HG03565 (cell line): ENCODE measurements around the gene TMEM225B.
"Not testable (repeated sequence)": the region's sequence is repeated elsewhere in the genome, so short reads cannot be mapped to it uniquely, and the experiment has no call there.

ENCODE experiments used
- ATAC-seq: cut with Tn5 transposase; IDR thresholded peaks from one replicate; pipeline ENCODE4 v1.9.1; 2021; ENCODE audit warnings: mild to moderate bottlenecking, moderate library complexity; ENCODE audit not compliant: unreplicated experiment

The TMEM225B gene

DNA sequence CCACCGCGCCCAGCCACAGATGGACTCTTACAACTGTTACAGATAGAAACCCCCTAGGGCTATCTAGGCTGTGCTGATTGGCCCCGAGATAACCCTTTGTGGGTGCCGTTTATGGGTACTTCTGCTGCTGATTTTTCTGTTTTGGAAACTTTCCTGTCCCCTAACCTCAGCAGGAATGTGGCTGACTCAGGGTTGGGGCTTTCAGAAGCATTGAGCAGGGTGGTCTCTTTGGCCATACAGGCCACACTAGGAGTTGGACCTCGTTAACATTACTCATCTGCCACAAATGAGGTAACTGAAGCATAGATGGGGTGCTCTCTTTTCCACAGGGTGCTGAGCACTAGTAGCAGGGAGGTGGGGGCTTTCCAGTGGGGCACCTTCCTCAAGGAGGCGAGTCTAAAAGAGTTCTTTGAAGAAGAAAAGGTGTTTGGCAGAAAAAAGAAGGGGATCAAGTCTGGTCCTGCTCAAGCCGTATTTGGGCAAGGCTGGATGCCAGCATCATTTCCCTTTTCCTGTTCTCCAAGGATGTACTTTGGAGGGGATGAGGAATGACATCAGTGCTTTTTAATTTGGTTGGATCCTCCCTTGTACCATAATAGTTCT lies 25.1 kb downstream of the TMEM225B start:
- no peak for ATAC-seq

DNA sequence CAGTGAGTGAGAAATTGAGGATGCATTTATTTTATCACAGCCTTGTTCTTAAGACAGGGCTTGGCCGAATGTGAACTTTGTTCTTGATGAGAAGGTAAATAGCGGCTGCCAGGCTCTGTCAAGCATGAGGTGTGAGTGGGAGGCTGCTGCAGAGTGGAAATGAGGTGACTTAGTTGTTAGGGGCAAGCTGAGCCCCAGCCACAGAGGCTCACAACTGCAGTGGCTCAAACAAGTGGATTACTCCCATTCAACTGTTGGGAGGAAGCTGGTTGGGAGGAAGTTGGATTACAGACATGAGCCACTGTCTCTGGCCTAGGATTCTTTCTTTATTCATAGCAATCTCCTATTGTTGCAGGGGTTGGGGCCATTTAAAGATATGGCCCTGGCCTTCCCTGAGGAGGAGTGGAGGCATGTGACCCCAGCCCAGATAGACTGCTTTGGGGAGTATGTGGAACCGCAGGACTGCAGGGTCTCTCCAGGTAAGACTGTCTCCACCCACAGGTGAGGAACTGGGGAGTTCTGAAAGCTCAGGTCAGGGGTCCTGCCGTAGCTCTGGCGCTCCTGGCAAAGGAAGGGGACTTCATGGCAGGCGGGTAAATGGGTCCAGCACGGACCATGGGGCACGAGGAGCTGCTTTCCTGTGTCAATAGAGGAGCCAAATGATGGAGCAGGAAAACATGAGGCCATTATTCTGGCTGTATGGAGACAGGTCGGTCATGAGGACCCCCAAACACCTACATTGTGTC lies 25.8 kb downstream of the TMEM225B start:
- ATAC-seq = no peak

- ATAC-seq = no peak
These were observed 26.4 kb downstream of the TMEM225B start for GRCh38 chr7:99624484-99624883.

DNA sequence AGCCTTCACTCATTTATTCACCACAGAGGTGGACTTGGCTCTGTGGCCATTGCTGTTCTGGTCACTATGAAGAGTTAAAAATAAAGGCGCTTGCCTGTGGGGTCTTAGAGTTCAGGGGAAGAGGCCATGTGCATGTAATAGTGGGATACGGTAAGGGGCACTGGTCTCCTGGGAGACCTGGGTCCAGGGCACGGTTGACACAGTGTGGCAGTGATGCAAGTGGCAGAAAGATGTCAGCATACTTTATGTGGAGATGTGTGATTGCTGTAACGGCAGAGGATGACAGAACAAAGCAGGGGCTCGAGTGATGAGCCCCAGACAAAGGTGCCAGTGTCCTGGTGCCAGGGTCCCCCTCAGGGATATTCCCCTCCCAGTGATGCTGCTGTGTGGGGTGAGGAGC lies 27.3 kb downstream of the TMEM225B start:
- ATAC-seq = no peak

GRCh38 chr7:99625961-99626360 lies 27.9 kb downstream of the TMEM225B start:
- ATAC-seq = no peak

DNA sequence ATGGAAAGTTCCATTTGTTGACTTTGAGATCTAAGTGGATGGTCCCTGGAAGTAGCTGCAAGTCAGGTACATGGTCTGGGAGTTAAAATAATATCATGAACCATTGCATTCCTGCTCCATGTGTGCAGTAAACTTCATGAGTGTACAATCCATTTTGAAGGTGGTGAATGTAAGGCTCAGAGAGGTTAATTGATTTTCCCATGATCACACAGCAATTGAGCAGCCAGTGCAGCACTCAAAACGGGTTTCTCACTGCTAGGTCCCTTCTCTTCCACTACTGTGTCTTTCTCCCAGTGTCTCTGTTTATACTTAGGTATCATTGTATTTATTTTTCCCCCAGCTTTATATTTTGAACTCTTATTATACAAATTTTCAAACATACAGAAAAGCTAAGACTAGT lies 28.6 kb downstream of the TMEM225B start:
- no peak for ATAC-seq

GRCh38 chr7:99627513-99627912 lies 29.4 kb downstream of the TMEM225B start:
- ATAC-seq = no peak

- ATAC-seq = no peak
These were observed 30.7 kb downstream of the TMEM225B start for GRCh38 chr7:99628471-99629465.

- no peak for ATAC-seq
These were observed 31.6 kb downstream of the TMEM225B start for GRCh38 chr7:99629643-99630042.

DNA sequence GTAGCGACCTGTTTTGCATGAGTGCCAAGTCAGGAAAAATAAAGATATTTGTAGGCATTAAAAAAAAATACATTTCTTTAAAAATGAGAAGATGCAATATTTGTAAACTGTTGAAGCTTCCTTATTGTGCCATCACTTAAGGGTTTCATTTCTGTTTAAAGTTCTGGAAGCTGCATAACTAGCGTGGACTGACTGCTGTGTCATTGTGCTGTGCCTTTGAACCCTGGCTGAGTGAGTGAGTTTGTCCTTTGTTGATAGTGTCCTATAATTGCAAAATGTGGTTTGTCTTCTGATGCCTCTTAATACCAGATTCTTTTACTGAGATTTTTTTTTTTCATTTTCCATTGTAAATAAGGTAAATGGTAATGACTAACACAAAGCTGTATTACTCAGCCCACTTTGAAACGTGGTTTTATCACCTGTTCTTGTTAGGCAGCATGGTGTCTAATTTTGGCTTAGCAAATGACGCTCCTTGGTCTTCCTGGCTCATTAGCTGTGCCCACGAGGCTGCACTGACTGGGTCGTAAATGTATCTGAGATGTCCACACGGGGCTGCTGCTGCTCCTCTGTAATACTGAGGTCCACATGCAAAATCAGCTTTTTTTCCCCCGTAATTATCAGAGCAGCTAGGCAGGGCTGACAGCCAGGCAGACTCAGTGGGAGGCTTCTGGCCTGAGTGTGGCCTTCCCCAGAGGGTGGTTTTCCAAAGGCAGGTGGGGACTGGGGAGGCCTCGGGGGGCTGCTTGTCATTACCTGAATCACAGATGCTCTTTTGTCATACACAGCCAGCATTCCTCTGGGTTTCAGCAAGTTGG lies 33.4 kb downstream of the TMEM225B start:
- ATAC-seq = no peak

DNA sequence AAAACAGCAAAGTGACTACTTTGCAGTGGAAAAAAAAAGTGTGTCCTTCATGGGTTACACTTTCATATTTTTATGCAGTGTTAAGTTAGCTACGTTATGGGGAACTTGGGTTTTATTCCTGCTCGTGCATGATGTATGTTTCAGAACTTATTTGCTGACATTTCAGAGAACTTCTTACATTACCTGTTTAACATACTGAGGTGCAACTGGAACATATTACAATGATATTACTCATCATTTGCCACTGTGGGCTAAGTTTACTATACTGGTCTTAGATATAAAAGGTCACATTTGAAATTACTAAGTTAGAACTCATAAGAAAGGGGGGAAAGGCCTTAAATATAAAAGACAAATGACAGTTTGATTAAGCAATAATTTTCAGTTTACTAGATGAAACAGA lies 39.3 kb downstream of the TMEM225B start:
- ATAC-seq = not testable (repeated sequence)

GRCh38 chr7:99638731-99639130 lies 40.7 kb downstream of the TMEM225B start:
- ATAC-seq = no peak

DNA sequence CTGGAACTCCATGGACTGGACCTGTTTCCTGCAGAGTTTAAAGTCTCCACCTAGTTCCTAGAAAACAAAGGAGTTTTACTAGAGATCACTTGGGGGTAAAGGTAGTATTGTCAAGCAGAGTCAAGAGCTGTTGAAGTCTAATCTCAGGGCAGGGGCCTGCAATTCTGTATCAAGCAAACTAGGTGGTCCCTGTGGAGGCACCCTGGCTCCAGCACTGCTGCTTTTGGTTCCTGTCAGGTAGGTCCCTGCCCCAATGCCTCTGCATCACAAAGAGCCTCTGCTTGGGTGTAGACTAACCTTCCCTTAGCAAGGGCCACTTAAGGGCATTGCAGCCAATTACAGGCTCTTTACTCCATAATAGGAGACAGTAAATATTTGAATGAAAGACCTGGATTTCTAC lies 41.2 kb downstream of the TMEM225B start:
- no peak for ATAC-seq

GRCh38 chr7:99642027-99642426 lies 44.0 kb downstream of the TMEM225B start:
- no peak for ATAC-seq

GRCh38 chr7:99643464-99643863 lies 45.4 kb downstream of the TMEM225B start:
- no peak for ATAC-seq

DNA sequence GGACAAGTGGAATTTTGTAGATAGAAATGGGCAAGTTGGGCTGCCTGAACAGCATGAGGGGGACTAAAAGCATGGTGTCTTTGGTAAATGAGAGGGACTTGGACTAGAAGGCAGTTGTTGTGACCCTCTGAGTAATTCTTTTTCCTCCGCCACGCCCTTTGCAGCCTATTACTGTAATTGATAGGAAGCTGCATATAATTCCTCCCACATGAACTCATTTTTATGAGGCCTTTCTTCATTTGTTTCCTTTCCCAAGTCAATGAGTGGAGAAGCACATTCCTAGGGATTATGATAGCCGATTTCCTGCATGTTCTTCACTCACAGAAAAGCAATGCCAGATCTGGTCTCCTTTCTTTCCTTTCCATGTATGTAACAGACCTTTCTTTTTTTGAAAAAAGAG lies 46.4 kb downstream of the TMEM225B start:
- no peak for ATAC-seq

DNA sequence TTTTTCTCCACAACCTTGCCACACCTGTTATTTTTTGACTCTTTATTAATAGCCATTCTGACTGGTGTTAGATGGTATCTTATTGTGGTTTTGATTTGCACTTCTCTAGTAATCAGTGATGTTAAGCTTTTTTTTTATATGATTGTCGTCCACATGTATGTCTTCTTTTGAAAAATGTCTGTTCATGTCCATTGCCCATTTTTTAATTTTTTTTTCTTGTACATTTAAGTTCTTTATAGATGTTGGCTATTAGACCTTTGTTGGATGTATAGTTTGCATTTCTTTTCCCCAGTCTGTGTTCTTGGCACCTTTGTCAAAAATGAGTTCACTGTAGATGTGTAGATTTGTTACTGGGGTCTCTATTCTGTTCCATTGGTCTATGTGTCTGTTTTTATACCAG lies 47.5 kb downstream of the TMEM225B start:
- ATAC-seq = no peak

- ATAC-seq = no peak
These were observed 50.8 kb downstream of the TMEM225B start for GRCh38 chr7:99648843-99649242.

DNA sequence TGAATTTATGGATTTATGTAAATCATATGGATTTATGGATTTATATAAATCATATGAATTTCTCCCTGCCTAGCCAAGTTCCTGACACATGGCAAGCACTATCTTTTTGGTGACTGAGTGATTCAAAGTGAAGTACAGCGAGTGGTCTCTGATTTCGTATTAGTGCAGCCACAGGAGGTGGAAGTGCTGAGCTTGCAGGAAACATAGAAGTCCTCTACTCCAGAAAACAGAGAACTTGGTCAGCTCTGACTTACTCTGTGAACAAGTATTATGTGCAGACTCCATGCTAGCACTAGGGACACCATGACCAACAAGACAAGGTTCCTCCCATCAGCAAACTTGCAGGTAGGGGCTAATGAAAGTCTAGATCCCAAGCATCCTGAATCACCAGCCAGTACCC lies 53.2 kb downstream of the TMEM225B start:
- no peak for ATAC-seq

DNA sequence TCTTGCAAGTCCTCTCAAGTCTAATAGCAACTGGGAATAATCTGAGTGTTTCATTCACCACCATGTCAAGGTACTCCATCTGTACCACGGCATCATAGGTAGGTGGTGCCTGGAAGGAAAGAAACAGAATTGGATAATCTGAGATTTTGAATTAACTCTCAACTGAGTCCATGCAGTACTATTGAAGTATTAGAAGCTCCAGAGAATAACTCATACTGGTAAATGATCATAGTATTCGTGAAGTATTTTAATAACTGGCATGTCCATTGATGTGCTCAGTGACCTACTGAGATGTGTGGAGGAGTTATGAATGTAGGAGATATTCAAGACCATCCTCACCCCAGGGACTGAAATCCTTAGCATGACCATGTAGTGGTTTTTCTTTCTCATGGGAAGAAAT lies 54.6 kb downstream of the TMEM225B start:
- no peak for ATAC-seq

- ATAC-seq = not testable (repeated sequence)
These were observed 55.2 kb downstream of the TMEM225B start for GRCh38 chr7:99653269-99653668.
